Measurements from ENCODE around the gene THSD1. TPM values are rescaled to one million over a fixed set of nuclear protein-coding genes. Genes with fewer than 3 reads are reported as not detected.

The THSD1 gene
- total RNA-seq (2014; rRNA removed; shearing (Covaris generic)): 0.85 and 1.4 TPM in 2 replicates

GRCh38 chr13:52405767-52406494 is at the start of gene THSD1:
Gene THSD1, minus strand, starts transcription at chr13:52406172. Its CDS starts 3,572 bp downstream, at chr13:52402600.

GRCh38 chr13:52454820-52455676 is 49.1 kb upstream of the THSD1 start, which contains the start of gene CKAP2:
Gene CKAP2, plus strand, starts transcription at chr13:52455478. Its CDS starts 79 bp downstream, at chr13:52455557.

GRCh38 chr13:52450012-52450792 is 44.2 kb upstream of the THSD1 start, which contains the start of gene VPS36:
Gene VPS36, minus strand, starts transcription at chr13:52450634. Its CDS starts 40 bp downstream, at chr13:52450594.

Small RNA genes lying within 50 kb of the gene (small RNA-seq; reads per million reads assigned to genes)
- not detected for gene RNY4P24

Other genes with a start within 250 kb of the THSD1 start
- gene NEK3, start 246.6 kb downstream of the THSD1 start, total RNA-seq (2014; rRNA removed; shearing (Covaris generic)): 1.7 and 2.1 TPM in 2 replicates
- 22.4 and 24.4 TPM in 2 replicates for gene VPS36, start 44.5 kb upstream of the THSD1 start, total RNA-seq (2014; rRNA removed; shearing (Covaris generic))
- 32.8 and 39.1 TPM in 2 replicates for gene CKAP2, start 49.3 kb upstream of the THSD1 start, total RNA-seq (2014; rRNA removed; shearing (Covaris generic))
- gene HNRNPA1L2, start 236.3 kb upstream of the THSD1 start, total RNA-seq (2014; rRNA removed; shearing (Covaris generic)): 6.1 and 6.6 TPM in 2 replicates
- 46.5 and 47.5 TPM in 2 replicates for gene SUGT1, start 246.7 kb upstream of the THSD1 start, total RNA-seq (2014; rRNA removed; shearing (Covaris generic))